Fibroblast of the aortic adventitia (primary cell): ENCODE measurements around the gene SUPT5H. TPM values are rescaled to one million over a fixed set of nuclear protein-coding genes. Genes with fewer than 3 reads are reported as not detected.

Source experiments
- DNase-seq: peaks from one replicate; pipeline ENCODE4 v3.0.0-alpha.2; 2010; ENCODE audit warnings: low read depth
- H3K4me3 ChIP-seq: 2 replicates; pipeline ENCODE4 v1.5.1; 2011; ENCODE audit warnings: low read depth, mild to moderate bottlenecking, control low read depth, low read length, moderate library complexity
- total RNA-seq: library from RNA; depleted of rRNA; stranded (reverse); fragments of >200 nt; gene quantifications from 2 replicates; pipeline ENCODE4 v1.2.3, GENCODE V29; 2012; ENCODE audit warnings: low replicate concordance
- TF ChIP-seq, protein P1 (sequence below): IDR thresholded peaks from 2 replicates; pipeline ENCODE4 v1.5.1; 2011; ENCODE audit warnings: mild to moderate bottlenecking, low read length, control low read depth, inconsistent platforms; ENCODE audit not compliant: insufficient read depth

The SUPT5H gene
- total RNA-seq, 1 donor = 88.2 TPM

DNA sequence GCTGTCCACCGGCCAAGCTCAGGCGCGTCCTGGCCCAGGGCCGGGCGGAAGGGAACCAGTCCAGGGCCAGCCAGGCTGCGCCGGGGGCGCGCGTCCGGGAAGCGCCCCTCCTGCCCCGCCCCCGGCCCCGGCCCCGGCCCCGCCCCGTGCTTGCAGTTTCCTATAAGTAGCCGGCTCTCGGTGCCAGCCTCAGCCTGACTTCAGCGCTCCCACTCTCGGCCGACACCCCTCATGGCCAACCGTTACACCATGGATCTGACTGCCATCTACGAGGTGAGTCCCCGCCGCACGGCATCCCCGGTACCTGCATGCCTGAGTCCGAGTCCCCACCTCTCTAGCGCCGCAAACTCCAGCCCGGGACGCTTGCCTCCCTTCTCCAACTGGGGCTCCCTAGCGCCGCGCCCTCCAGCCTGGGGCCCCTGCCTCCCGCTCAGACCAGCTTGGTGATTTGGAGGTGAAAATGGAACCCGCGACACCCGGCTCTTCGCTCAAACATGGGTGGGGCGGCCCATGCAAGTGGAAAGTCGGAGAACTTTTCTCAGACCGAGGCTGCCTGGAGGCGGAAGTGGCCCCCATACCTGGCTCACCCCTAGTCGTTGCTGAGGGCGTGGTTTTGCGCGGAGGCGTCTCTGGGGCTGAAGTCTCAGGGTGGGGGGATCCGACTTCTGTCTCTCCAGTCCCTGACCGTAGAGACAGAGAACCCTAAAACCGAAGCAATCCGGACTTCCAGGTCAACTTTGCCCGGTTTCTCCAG is 38.5 kb upstream of the SUPT5H start, which contains the start of gene ZFP36:
TSS of gene ZFP36 (plus strand) at position 192 of the 754 bp plus-strand sequence. CDS start at position 250, 58 bp downstream.
- TF ChIP-seq, protein P1, sequence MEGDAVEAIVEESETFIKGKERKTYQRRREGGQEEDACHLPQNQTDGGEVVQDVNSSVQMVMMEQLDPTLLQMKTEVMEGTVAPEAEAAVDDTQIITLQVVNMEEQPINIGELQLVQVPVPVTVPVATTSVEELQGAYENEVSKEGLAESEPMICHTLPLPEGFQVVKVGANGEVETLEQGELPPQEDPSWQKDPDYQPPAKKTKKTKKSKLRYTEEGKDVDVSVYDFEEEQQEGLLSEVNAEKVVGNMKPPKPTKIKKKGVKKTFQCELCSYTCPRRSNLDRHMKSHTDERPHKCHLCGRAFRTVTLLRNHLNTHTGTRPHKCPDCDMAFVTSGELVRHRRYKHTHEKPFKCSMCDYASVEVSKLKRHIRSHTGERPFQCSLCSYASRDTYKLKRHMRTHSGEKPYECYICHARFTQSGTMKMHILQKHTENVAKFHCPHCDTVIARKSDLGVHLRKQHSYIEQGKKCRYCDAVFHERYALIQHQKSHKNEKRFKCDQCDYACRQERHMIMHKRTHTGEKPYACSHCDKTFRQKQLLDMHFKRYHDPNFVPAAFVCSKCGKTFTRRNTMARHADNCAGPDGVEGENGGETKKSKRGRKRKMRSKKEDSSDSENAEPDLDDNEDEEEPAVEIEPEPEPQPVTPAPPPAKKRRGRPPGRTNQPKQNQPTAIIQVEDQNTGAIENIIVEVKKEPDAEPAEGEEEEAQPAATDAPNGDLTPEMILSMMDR = peak; percentile 3
- peak within 1 kb of the TSS; percentile 94 for H3K4me3 ChIP-seq
- DNase-seq = peak; percentile 91

DNA sequence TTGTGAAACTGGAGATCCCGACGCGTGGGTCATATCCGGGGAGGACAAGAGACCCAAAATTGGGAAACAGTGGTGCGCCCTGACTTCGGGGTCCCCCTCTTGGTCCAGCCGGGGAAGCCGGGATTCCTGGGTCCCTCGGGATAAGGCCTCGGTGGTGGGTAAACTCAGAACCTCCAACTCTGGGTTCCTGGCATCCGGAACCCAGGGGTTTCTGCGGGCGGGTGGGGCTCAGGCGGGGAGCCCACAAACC is 38.0 kb upstream of the SUPT5H start:
- TF ChIP-seq, protein P1 = no peak
- H3K4me3 ChIP-seq = peak overlapping the region; percentile 94
- no peak for DNase-seq

DNA sequence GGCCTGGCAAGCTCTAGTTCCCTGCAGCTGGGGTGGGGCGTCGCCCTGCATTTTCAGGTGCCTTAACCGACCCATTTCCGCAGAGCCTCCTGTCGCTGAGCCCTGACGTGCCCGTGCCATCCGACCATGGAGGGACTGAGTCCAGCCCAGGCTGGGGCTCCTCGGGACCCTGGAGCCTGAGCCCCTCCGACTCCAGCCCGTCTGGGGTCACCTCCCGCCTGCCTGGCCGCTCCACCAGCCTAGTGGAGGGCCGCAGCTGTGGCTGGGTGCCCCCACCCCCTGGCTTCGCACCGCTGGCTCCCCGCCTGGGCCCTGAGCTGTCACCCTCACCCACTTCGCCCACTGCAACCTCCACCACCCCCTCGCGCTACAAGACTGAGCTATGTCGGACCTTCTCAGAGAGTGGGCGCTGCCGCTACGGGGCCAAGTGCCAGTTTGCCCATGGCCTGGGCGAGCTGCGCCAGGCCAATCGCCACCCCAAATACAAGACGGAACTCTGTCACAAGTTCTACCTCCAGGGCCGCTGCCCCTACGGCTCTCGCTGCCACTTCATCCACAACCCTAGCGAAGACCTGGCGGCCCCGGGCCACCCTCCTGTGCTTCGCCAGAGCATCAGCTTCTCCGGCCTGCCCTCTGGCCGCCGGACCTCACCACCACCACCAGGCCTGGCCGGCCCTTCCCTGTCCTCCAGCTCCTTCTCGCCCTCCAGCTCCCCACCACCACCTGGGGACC is 37.6 kb upstream of the SUPT5H start:
- peak; percentile 28 for DNase-seq
- peak overlapping the region; percentile 94 for H3K4me3 ChIP-seq
- TF ChIP-seq, protein P1 = no peak

DNA sequence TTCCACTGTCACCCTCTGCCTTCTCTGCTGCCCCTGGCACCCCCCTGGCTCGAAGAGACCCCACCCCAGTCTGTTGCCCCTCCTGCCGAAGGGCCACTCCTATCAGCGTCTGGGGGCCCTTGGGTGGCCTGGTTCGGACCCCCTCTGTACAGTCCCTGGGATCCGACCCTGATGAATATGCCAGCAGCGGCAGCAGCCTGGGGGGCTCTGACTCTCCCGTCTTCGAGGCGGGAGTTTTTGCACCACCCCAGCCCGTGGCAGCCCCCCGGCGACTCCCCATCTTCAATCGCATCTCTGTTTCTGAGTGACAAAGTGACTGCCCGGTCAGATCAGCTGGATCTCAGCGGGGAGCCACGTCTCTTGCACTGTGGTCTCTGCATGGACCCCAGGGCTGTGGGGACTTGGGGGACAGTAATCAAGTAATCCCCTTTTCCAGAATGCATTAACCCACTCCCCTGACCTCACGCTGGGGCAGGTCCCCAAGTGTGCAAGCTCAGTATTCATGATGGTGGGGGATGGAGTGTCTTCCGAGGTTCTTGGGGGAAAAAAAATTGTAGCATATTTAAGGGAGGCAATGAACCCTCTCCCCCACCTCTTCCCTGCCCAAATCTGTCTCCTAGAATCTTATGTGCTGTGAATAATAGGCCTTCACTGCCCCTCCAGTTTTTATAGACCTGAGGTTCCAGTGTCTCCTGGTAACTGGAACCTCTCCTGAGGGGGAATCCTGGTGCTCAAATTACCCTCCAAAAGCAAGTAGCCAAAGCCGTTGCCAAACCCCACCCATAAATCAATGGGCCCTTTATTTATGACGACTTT is 36.8 kb upstream of the SUPT5H start:
- DNase-seq = peak; percentile 59
- TF ChIP-seq, protein P1 = no peak
- H3K4me3 ChIP-seq = peak overlapping the region; percentile 94

DNA sequence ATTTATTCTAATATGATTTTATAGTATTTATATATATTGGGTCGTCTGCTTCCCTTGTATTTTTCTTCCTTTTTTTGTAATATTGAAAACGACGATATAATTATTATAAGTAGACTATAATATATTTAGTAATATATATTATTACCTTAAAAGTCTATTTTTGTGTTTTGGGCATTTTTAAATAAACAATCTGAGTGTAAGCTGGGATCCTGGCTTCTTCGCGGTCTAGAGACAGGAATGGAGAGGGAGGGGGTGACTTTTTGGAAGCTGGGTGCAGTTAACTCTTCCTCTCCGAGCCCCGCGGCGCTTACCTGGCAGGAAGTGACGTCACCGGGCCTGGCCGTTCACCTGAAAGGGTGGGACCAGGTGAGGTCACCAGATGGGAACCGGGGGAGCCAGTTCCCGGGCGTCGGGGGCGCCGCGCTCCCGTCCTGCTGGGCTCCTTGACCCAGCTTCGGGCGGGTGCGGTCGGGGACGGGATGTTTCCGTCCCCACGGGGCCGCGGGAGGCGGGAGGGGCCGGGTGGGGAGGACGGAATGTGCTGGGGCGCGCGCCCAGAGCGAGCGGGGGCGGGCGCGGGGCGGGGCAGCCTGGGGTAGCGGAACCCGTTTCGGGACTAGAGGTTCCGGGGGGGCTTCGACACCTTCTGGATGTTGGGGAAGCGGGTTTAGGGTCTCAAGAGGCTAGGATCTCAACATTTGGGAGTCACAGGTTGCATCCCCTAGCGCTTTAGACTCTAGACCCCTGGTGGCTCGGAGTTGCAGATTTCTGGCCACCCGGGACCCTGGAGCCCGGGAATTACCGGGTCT is 36.0 kb upstream of the SUPT5H start:
- no peak for DNase-seq
- peak overlapping the region; percentile 94 for H3K4me3 ChIP-seq
- TF ChIP-seq, protein P1 = peak; percentile 5
